Lower leg skin (tissue), 3 donors: ENCODE results near the gene KRT5.

Experiments
- CTCF ChIP-seq, 3 donors: fragments of 450-650 bp; IDR thresholded peaks; one replicate each; pipeline ENCODE4 v1.5.1; 2016; ENCODE audit warnings: antibody characterized with exemption in 3 of 3, mild to moderate bottlenecking in 3 of 3, moderate library complexity in 2 of 3
- POLR2A ChIP-seq, 2 donors: fragments of 450-650 bp; IDR thresholded peaks; one replicate each; pipeline ENCODE4 v1.6.1; 2016 to 2017; ENCODE audit warnings: antibody characterized with exemption in 2 of 2, mild to moderate bottlenecking in 1 of 2, moderate library complexity in 1 of 2

GRCh38 chr12:52514471-52515318, 5.5 kb downstream of the KRT5 start:
- TF ChIP-seq CTCF (IDR thresholded peaks at IDR 0.05) = no peak
- no peak for TF ChIP-seq POLR2A (IDR thresholded peaks at IDR 0.05)
